Stimulated activated CD8-positive, alpha-beta memory T cell treated with anti-CD3 and anti-CD28 coated beads, Interleukin-2, amount 100 ng/mL, for 48 hours (primary cell): ENCODE data around the gene TTLL5.
A peak's percentile ranks its signal among the peaks of the same experiment; 100 is the strongest.

ENCODE experiments used
- DNase-seq, 2 donors: peaks; one replicate each; pipeline ENCODE4 v3.0.0-alpha.2; 2020; ENCODE audit warnings: low read depth in 2 of 2

Gene TTLL5

GRCh38 chr14:75969891-75970290 is 308.8 kb downstream of the TTLL5 start:
- no peak for DNase-seq

- DNase-seq: no peak
Measured at GRCh38 chr14:75970989-75971388, 309.9 kb downstream of the TTLL5 start.

GRCh38 chr14:75971509-75971908 is 310.5 kb downstream of the TTLL5 start:
- DNase-seq: no peak

- DNase-seq: no peak
Measured at GRCh38 chr14:75972801-75973421, 311.9 kb downstream of the TTLL5 start.

- DNase-seq: no peak
Measured at GRCh38 chr14:75976826-75977581, 316.0 kb downstream of the TTLL5 start.

GRCh38 chr14:75977582-75977943 is 316.5 kb downstream of the TTLL5 start:
- DNase-seq: no peak

GRCh38 chr14:75978249-75978731 is 317.2 kb downstream of the TTLL5 start:
- DNase-seq: no peak

GRCh38 chr14:75979071-75979571 is 318.1 kb downstream of the TTLL5 start:
- DNase-seq: no peak

GRCh38 chr14:75979648-75980565 is 318.9 kb downstream of the TTLL5 start:
- DNase-seq: no peak

- no peak for DNase-seq
Measured at GRCh38 chr14:75980856-75981255, 319.8 kb downstream of the TTLL5 start.

- DNase-seq: peak in 1 of 2 donors; percentile 24
Measured at GRCh38 chr14:75981426-75982265, 320.6 kb downstream of the TTLL5 start, which contains the start of gene TGFB3. Gene TGFB3 (minus strand): TSS chr14:75981995. CDS start chr14:75980893, 1,102 bp downstream.

GRCh38 chr14:75982266-75983018 is 321.4 kb downstream of the TTLL5 start:
- peak; percentile 51 to 66 for DNase-seq

GRCh38 chr14:75983019-75983358 is 321.9 kb downstream of the TTLL5 start:
- no peak for DNase-seq

- DNase-seq: no peak
Measured at GRCh38 chr14:75984674-75985073, 323.6 kb downstream of the TTLL5 start.

GRCh38 chr14:75985618-75986438 is 324.8 kb downstream of the TTLL5 start, which contains the start of gene IFT43:
Gene IFT43 (plus strand): TSS chr14:75985763. CDS start chr14:75985787, 24 bp downstream.
- DNase-seq: peak; percentile 80 to 88

GRCh38 chr14:75986439-75986765 is 325.4 kb downstream of the TTLL5 start:
- no peak for DNase-seq

GRCh38 chr14:75987201-75987970 is 326.3 kb downstream of the TTLL5 start:
- no peak for DNase-seq

- no peak for DNase-seq
Measured at GRCh38 chr14:75989134-75989533, 328.1 kb downstream of the TTLL5 start.

GRCh38 chr14:75990297-75990696 is 329.3 kb downstream of the TTLL5 start:
- no peak for DNase-seq
